ENCODE measurements around the gene MXRA7.

GRCh38 chr17:76684756-76685155, 26.0 kb downstream of the MXRA7 start:
- no peak for TF ChIP-seq CTCF (IDR thresholded peaks at IDR 0.05; ENCODE audit: insufficient read depth, low read length, poor library complexity, severe bottlenecking)
- no peak for TF ChIP-seq EZH2phosphoT487 (conservative IDR thresholded peaks at IDR 0.05; ENCODE audit: low read length)
